ENCODE results near the gene ELP5.

- TF ChIP-seq CTCF (IDR thresholded peaks at IDR 0.05 in 4 of 5, conservative IDR thresholded peaks at IDR 0.05 in 1 of 5), result peak in 2 of 5 experiments; percentile 24 to 59
- TF ChIP-seq POLR2A (IDR thresholded peaks at IDR 0.05), result peak; percentile 92 to 93
These were observed 12.7 kb upstream of the ELP5 start, which contains the start of gene PHF23 for GRCh38 chr17:7239091-7240027.

All from gastrocnemius medialis (tissue), 4 donors.